HL-60 (cell line): ENCODE measurements around the gene RNF39.

ENCODE experiments used
- CTCF ChIP-seq: IDR thresholded peaks from one replicate; pipeline ENCODE4 v1.5.1; 2011; ENCODE audit warnings: low read length, control low read depth, inconsistent platforms; ENCODE audit not compliant: insufficient read depth
- POLR2AphosphoS5 ChIP-seq: IDR thresholded peaks from 2 replicates; pipeline ENCODE4 v1.6.1; 2012; ENCODE audit warnings: low read depth
- SPI1 ChIP-seq: IDR thresholded peaks from 2 replicates; pipeline ENCODE4 v1.6.1; 2012; ENCODE audit warnings: low read depth, mild to moderate bottlenecking, borderline replicate concordance

- TF ChIP-seq SPI1 (no peak), CTCF (no peak), POLR2AphosphoS5 (no peak)
Measured at GRCh38 chr6:30047220-30047619, 28.3 kb downstream of the RNF39 start.
